Measurements from ENCODE around the gene GPX5.

DNA sequence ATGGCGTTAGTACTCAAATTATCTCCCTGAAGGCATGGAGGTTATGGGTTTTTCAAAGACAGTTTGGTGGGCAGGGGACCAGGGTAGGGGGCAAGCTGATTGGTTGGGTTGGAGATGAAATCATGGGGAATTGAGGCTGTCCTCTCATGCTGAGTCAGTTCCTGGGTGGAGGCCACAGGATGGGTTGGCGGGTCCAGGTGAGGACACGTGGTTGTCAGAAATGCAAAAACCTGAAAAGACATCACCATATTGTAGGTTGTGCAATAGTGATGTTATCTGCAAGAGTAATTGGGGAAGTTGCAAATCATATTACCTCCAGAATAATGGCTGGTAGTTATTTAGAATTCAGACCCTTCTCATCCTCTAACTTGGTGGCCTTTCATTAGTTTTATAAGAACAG lies 40.2 kb upstream of the GPX5 start:
- TF ChIP-seq, protein P1, sequence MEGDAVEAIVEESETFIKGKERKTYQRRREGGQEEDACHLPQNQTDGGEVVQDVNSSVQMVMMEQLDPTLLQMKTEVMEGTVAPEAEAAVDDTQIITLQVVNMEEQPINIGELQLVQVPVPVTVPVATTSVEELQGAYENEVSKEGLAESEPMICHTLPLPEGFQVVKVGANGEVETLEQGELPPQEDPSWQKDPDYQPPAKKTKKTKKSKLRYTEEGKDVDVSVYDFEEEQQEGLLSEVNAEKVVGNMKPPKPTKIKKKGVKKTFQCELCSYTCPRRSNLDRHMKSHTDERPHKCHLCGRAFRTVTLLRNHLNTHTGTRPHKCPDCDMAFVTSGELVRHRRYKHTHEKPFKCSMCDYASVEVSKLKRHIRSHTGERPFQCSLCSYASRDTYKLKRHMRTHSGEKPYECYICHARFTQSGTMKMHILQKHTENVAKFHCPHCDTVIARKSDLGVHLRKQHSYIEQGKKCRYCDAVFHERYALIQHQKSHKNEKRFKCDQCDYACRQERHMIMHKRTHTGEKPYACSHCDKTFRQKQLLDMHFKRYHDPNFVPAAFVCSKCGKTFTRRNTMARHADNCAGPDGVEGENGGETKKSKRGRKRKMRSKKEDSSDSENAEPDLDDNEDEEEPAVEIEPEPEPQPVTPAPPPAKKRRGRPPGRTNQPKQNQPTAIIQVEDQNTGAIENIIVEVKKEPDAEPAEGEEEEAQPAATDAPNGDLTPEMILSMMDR (IDR thresholded peaks at IDR 0.05), result no peak
- TF ChIP-seq POLR2A (IDR thresholded peaks at IDR 0.05), result no peak
